GM19463 (cell line): ENCODE data around the gene ZFP62.
"Not testable (repeated sequence)": the region's sequence is repeated elsewhere in the genome, so short reads cannot be mapped to it uniquely, and the experiment has no call there.

Experiments
- ATAC-seq: cut with Tn5 transposase; IDR thresholded peaks from one replicate; pipeline ENCODE4 v1.9.1; 2021; ENCODE audit warnings: mild to moderate bottlenecking, moderate library complexity; ENCODE audit not compliant: unreplicated experiment

ZFP62 gene

DNA sequence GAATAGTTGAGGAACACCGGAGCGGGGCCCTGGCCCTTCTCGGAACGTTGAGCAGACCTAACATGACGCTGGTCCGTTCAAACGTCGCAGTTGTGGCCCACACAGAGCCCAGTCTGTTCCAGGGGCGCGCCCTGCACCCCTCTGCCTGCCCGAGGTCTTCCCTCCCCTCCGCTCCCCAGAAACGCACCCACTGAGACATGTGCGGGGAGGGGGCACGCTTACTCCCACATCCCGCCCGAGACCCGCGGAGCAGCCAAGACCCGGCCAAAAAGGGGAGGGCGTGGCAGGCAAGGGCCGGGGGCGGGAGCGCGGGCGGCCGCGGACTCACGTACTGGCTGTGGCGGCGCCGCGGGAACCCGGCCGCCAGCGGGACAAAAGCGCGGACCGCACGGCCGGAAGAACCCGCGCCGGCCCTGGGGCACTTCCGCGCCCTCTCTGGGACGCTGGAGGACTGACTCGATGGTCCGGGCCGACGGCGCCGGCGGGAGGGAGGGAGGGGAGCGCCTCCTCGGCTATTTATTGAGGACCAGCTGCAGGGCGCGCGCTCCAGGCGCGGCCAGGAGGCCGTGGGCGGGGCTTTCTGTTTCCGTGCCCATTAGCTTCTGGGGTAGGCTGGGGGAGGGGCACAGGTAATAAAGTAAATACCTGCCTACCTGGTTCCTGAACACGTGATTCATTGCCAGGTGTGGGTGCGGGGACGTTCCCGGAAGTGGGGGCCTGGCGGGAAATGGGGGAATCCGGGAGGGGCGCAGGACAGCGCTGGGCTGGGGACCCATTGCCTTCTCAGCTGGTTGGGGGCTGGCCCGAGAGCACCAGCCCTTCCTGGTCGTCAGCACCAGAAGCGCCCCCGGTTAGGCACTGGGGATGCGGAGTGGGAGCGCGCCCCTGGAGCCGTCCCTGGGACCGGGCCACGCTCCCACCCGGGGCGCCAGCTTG lies at the start of gene ZFP62:
Gene ZFP62 (minus strand): TSS at position 390 of the 936 bp plus-strand sequence. CDS start 57 bp downstream, at position 333.
- peak; percentile 82 for ATAC-seq

DNA sequence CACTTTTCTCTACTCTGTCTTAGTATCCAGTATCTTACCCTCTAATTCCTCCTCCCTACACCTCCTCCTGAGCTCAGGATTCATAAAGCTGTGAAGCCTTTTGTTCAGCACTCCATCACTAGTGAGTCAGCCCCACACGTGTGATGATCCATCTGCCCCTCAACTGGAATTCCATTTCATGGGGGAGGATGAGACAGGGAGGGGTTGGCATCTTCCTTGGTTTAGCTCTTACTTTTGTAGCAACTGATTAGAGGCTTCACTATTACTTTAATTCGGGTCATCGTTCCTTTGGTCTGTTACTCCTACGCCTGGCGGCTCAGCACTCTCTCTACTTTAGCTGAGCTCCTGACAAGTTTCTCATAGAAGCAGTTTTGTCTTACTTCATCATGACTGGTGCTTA lies 49.7 kb upstream of the ZFP62 start:
- no peak for ATAC-seq

DNA sequence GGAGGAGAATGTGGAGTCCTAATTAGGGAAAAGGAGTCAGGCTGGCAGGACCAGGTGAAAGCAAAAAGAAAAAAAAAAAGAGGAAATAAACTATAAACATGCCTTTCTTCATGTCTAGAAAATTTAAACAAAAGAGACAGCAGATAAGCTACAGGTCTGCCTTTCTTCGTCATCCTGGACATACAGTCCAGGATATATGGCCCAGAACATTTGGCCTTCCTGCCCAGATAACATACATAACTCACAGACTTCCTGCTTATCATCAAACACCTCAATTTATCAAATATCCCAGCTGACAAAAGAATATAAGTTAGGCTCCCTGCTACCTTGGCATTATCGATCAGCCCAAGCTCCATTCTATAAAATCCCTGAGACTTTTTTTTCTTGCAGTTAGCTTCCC lies 49.1 kb upstream of the ZFP62 start:
- no peak for ATAC-seq

DNA sequence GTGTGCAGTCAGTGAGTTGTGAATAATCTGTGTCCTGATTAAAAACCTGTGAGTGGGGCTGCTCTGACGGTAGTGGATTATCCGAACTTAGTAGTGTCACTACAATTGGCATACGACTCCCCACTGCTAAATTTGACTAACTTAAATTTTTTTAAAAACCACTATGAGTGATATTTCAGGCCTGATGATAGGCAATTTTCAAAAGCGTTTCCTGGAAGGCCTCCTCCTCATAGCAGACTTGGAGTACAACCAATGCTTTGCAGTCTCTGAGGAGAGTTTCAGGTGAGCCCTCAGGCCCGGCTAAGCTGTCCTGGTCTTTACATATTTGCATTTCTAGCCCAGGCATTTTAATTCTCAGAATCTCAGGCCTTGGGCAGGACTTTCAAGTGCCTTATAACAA lies 48.7 kb upstream of the ZFP62 start:
- ATAC-seq: no peak

DNA sequence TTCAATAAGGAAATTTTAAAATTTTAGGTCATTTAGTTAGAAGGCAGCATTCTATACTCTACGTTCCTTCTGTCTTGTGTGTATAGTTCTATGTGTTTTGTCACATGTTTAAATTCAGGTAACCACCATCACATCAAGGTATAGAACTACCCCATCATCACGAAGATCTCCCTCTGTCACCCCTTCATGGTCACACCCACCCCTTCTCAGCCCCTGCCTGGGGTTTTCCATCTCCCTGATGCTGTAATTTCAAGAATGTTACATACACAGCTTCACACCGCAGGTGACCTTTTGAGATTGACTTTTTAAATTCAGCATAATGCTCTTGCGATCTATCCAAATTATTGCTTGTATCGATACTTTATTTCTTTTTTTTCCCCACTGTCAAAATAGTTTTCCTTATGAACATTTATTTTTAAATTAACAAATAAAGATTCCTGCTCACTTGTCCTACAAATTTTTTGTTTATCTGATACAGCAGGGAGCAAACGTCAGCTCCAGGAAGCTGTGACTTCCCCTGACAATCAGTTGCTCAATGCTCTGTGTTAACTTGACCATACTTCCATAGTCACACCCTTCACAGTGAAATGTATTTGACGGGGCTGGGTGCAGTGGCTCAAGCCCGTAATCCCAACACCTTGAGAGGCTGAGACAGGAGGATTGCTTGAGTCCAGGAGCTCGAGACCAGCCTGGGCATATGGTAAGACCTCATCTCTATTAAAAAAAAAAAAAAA lies 48.1 kb upstream of the ZFP62 start:
- ATAC-seq: no peak

DNA sequence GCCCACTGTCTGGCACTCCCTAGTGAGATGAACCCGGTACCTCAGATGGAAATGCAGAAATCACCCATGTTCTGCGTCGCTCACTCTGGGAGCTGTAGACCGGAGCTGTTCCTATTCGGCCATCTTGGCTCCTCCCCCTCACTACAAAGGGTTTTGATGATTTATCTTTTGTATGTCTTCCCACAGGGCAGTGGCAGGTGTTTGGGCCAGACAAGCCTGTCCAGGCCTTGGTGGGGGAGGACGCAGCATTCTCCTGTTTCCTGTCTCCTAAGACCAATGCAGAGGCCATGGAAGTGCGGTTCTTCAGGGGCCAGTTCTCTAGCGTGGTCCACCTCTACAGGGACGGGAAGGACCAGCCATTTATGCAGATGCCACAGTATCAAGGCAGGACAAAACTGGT lies 47.3 kb upstream of the ZFP62 start:
- no peak for ATAC-seq

DNA sequence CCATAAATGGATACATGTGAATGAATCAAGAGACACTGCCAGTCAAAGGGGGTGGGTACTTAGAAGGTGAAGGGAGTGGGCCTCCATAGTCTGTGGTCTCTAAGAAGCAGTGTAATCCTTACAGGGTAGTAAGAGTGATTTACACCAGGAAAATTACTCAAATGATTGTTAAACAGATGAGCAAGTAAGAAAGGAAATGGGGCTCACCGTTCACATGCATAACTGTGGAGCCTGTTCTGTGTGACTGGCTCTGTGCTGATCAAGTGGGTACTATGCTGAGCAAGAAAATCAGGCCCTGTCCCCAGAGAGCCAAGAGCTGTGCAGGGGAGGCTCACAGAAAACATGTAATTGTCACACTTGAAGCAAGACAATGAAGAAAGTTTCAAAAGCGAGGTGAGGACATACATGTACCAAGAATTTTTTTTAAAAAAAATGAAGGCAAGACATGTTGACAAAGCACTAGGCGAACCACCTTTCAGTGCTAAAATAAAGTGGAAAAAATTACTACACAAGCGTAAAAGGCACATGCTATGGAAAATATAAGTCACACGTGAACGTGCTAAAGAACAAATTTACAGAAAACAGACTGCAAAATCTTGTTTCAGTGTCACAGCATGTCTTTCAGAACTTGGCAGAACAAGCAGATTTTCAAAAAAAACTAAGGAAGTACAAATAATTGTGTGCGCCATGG lies 40.4 kb upstream of the ZFP62 start:
- no peak for ATAC-seq

DNA sequence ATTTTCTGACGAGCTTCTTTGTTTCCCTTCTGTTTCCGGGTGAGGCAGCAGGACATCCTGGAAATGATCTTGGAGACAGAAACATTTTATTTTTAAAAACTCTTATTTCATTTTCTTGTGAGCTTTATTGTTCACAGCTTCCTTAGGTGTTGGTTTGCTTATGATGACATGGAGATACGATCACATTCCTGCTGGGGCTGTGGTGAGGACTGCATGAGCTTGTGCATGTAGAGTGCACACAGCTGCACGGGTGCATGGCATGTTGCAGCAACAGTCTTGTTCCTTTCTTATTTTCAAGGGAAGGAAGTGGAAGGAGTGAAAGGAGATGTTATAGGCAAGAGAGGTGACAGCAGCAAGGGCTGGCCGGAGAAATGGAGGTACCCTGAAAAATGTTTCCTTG lies 39.1 kb upstream of the ZFP62 start:
- no peak for ATAC-seq

DNA sequence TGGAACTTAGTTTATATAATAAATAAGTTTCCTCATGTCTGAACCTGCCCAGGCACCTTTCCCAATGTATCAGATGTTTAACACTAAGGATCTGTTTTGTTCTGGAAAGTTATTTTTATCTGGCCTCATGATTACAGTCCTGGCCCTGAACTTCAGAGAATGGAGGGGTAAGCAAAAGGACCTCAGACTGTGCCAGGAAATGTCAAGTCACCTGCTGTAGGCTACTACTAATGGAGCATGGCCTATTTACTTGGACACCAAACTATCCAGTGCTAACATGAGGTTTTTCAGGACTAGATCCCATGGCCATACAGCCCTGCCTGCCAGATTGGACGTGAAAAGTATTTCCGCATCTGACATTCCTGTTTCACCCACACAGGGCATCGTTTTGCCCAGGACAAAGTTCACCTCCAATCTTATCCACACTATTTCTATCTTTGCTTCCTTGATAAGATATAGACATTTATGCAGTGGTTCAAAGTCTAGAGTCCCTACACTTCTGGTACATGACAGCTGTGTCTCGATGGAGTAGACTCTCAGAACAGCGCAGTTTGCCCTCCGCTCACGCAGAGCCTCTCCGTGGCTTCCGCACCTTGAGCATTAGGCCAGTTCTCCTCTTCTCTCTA lies 37.7 kb upstream of the ZFP62 start, which contains the start of gene BTNL8:
Gene BTNL8 (plus strand): TSS at position 539 of the 626 bp plus-strand sequence. CDS start 152 bp downstream, outside the sequence.
- no peak for ATAC-seq

DNA sequence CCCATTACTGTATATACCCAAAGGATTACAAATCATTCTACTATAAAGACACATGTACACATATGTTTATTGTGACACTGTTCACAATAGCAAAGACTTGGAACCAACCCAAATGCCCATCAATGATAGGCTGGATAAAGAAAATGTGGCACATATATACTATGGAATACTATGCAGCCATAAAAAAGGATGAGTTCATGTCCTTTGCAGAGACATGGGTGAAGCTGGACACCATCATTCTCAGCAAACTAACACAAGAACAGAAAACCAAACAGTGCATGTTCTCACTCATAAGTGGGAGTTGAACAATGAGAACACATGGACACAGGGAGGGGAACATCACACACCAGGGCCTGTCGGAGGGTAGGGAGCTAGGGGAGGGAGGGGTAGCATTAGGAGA lies 34.3 kb upstream of the ZFP62 start:
- not testable (repeated sequence) for ATAC-seq

DNA sequence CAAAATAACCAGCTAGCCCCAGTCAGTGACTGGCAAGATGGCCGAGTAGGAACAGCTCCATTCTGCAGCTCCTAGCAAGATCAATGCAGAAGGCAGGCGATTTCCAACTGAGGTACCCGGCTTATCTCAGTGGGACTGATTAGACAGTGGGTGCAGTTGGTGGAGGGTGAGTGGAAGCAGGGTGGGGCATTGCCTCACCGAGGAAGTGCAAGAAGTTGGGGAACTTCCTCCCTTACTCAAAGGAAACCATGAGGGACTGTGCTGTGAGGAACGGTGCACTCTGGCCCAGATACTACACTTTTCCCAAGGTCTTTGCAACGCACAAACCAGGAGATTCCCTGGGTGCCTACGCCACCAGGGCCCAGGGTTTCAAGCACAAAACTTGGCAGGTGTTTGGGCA lies 28.3 kb upstream of the ZFP62 start:
- no peak for ATAC-seq

DNA sequence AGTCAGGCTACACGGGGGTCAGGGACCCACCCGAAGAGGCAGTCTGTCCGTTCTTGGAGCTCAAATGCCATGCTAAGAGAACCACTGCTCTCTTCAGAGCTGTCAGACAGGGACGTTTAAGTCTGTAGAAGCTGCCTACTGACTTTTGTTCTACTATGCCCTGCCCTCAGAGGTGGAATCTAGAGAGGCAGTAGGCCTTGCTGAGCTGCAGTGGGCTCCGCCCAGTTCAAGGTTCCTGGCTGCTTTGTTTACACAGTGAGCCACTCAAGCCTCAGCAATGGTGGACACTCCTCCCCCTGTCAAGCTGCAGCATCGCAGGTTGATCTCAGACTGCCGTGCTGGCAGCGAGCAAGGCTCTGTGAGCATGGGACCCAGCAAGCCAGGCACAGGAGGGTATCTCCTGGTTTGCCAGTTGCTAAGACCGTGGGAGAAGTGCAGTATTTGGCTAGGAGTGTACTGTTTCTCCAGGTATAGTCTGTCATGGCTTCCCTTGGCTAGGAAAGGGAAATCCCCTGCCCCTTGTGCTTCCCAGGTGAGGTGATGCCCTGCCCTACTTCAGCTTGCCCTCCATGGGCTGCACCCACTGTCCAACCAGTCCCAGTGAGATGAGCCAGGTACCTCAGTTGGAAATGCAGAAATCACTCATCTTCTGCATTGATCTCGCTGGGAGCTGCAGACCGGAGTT lies 24.9 kb upstream of the ZFP62 start:
- ATAC-seq: not testable (repeated sequence)

DNA sequence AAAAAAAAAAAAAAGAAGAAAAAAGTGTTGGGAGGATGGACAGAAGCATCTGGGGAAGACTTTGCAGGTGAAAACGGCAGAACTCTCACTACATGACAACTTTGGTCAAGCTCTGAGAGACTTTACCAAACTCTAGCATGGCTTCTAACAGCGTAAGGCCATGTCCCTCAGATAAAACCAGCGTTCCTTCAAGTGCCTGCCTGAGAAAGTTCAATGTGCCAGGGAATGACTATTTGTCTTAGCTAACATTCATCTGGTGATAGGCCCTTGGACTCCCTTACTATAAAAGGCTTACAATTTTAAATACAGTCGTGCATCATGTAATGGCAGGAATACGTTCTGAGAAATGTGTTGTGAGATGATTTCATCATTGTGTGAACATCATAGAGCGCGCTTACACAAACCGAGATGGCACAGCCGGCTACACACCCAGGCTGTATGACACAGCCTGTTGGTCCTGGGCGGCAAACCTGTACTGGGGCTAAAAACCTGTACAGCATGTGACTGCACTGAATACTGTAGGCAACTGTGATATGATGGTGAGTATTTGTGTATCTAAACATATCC lies 14.9 kb upstream of the ZFP62 start:
- ATAC-seq: no peak

DNA sequence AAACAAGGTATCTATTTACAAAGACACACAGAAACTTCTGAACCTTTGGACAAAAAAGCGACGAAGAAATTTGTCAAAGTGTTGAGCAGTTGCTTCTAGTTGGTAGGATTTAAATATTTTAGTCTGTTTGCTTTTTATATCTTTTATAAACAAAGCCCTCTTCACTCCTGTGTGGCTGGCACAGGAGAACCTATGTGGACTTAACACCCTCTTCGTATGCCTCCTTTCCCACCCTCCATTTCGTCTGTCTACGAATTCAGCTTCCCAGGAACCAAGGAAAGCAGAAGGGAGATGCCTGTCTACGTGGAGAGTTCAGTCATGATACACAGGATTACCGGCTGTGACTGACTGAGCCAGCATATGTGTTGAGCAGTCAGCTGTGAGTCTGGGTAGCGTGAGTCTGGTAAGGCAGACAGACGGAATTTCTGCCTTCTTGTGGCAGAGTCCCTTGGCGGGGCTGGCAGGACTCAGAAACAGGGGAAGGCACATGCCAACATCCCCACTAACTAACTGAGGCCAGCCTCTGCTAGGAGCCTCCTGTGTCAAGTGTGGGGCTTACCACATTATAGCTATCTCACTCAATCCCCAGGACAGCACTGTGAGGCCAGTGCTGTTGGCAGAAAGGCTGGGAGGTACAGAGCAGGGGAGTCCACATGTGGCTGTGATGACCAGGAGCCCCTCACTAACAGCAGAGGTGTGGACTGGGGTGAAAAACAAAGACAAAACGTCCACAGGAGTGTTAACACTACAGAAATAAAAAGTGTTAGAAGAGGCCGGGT lies 13.9 kb upstream of the ZFP62 start:
- no peak for ATAC-seq

DNA sequence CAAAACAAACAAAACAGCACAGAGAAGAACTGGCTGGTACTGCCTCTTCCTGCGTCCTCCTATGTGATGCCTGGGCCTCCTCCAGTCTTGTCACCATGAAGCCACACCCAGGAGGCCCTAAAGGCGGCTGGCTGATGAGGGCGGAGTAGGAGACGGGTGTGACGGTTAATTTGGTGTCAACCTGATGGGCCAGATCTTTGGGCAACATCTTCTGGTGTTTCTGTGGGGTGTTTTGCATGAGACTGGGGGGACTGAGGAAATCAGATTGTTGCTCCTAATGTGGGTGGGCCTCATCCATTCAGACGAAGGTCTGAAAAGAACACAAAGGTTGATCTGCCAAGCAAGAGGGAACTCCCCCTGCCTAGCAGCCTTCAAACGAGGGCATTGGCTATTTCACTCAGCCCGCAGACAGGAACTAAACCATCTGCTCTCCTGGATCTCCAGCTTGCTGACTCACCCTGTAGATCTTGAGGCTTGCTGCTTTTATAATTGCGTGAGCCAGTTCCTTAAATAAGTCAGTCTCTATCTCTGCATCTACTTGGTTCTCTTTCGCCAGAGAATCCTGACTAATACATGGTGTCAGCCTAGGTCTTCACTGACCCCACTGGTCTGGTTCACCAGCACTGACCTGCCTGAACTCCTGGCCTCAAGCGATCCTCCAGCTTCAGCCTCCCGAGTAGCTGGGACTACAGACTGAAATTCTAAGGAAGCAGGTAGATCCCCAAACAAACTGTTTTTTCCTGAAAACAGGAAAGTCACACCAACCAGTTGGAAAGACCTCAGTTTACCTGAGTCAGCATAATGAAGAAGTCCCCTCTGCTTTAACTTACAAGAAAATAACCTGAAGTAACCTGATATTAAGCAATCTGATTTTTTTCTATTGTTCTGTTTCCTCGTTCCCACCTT lies 12.8 kb upstream of the ZFP62 start:
- ATAC-seq: no peak

DNA sequence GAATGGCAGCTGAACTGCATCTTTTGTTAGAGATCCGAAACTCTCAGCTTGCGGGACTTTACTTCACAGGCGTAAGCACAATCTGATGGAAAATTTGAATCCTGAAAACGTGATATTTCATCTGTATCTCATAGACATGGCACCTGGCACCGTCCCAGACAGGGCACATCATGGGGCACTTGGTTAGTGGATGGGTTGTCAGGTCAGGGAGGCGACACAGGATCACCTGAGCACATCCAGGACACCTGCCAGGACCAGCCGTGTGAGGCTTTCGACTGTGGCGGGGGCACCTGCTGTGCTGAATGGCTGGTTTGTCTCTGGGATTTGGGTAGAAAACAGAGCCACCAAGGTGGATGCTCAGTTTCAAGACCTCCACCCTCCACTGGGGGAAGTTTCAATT lies 11.3 kb upstream of the ZFP62 start:
- ATAC-seq: no peak

DNA sequence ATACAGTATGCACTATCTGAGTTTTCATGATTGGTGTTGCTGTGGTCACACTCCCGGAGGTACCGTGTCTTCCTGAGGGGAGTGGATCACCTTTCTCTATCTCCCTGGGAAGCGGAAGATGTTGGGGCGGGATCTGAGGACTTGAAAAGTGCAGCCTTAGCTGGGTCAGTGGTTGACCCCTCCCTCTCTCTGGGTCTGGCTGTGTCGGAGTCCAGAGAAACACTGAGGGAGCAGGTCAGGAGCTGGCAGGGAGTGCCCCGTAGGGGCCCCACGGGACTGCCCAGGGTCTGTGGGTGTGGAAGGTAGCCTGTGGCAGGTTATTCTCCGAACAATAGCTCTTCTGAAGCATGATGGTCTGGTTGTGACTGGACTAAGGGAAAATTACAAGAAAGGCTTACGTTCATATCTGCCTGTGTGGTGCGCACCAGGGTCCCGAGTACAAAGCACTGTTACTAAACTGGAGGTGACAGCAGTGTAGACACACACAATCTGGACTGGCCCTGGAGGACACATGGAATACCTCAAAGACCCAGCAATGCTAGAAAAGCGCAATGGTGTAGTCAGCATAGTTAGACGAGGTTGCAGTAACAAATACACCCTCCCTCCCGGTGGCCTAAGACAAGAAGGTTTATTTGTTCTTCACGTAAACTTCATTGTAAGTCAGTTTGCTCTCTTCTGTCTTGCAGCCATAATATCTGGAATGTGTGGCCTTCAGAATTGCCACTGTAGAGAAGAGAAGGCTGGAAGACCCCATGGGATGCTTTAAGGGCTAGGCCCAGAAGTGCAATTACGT lies 9.4 kb upstream of the ZFP62 start:
- no peak for ATAC-seq
